ENCODE measurements around the gene IKZF1.

Gene IKZF1

GRCh38 chr7:50282813-50283605 lies 21.5 kb upstream of the IKZF1 start:
- no peak for DNase-seq (ENCODE audit: insufficient read length, low spot score)
- no peak for FAIRE-seq

- FAIRE-seq (no peak), DNase-seq (ENCODE audit: insufficient read length, low spot score) (no peak)
Measured at GRCh38 chr7:50283731-50284130, 20.8 kb upstream of the IKZF1 start.

- FAIRE-seq (no peak), DNase-seq (ENCODE audit: insufficient read length, low spot score) (no peak)
Measured at GRCh38 chr7:50284296-50284695, 20.2 kb upstream of the IKZF1 start.

GRCh38 chr7:50285269-50285668 lies 19.2 kb upstream of the IKZF1 start:
- FAIRE-seq (no peak), DNase-seq (ENCODE audit: insufficient read length, low spot score) (no peak)

- FAIRE-seq (no peak), DNase-seq (ENCODE audit: insufficient read length, low spot score) (no peak)
Measured at GRCh38 chr7:50287129-50287528, 17.4 kb upstream of the IKZF1 start.

GRCh38 chr7:50292165-50292757 lies 12.3 kb upstream of the IKZF1 start:
- FAIRE-seq (no peak), DNase-seq (ENCODE audit: insufficient read length, low spot score) (no peak)

- FAIRE-seq (no peak), DNase-seq (ENCODE audit: insufficient read length, low spot score) (no peak)
Measured at GRCh38 chr7:50292763-50293162, 11.8 kb upstream of the IKZF1 start.

GRCh38 chr7:50293509-50294179 lies 10.9 kb upstream of the IKZF1 start:
- FAIRE-seq: no peak
- DNase-seq (ENCODE audit: insufficient read length, low spot score): no peak

GRCh38 chr7:50295133-50295532 lies 9.4 kb upstream of the IKZF1 start:
- DNase-seq (ENCODE audit: insufficient read length, low spot score) (no peak), FAIRE-seq (no peak)

- FAIRE-seq (no peak), DNase-seq (ENCODE audit: insufficient read length, low spot score) (no peak)
Measured at GRCh38 chr7:50296799-50297198, 7.7 kb upstream of the IKZF1 start.

GRCh38 chr7:50298811-50299562 lies 5.5 kb upstream of the IKZF1 start:
- FAIRE-seq: no peak
- DNase-seq (ENCODE audit: insufficient read length, low spot score): no peak

GRCh38 chr7:50300336-50300735 lies 4.2 kb upstream of the IKZF1 start:
- FAIRE-seq (no peak), DNase-seq (ENCODE audit: insufficient read length, low spot score) (no peak)

GRCh38 chr7:50302486-50303334 lies 1.8 kb upstream of the IKZF1 start:
- DNase-seq (ENCODE audit: insufficient read length, low spot score) (no peak), FAIRE-seq (no peak)

GRCh38 chr7:50303335-50304128 lies 984 bp upstream of the IKZF1 start:
- DNase-seq (ENCODE audit: insufficient read length, low spot score) (no peak), FAIRE-seq (no peak)

- FAIRE-seq (no peak), DNase-seq (ENCODE audit: insufficient read length, low spot score) (no peak)
Measured at GRCh38 chr7:50304911-50305582, 531 bp downstream of the IKZF1 start.

- no peak for DNase-seq (ENCODE audit: insufficient read length, low spot score)
- FAIRE-seq: no peak
Measured at GRCh38 chr7:50305583-50306493, 1.3 kb downstream of the IKZF1 start.

GRCh38 chr7:50306494-50307367 lies 2.2 kb downstream of the IKZF1 start:
- FAIRE-seq: no peak
- no peak for DNase-seq (ENCODE audit: insufficient read length, low spot score)

All from HTR-8/SVneo (cell line).